Right atrium auricular region (tissue), 2 donors: ENCODE measurements around the gene APMAP. TPM values are rescaled to one million over a fixed set of nuclear protein-coding genes. Genes with fewer than 3 reads are reported as not detected.
A peak's percentile ranks its signal among the peaks of the same experiment; 100 is the strongest.

Experiments
- DNase-seq: peaks from one replicate; pipeline ENCODE4 v3.0.0-alpha.2; 2019; ENCODE audit warnings: low spot score
- H3K27ac ChIP-seq, 2 donors: fragments of 200-600 bp; sonication (generic); 1 replicate in 1 of 2; 2 replicates in 1 of 2; pipeline ENCODE4 v1.5.1; 2016 to 2019
- H3K27me3 ChIP-seq, 2 donors: fragments of 200-600 bp; sonication (generic); one replicate each; pipeline versions ENCODE4 v1.5.1 to v1.6.0; 2017 to 2019
- H3K36me3 ChIP-seq: fragments of 200-600 bp; sonication (generic); one replicate; pipeline ENCODE4 v1.5.1; 2016
- H3K4me1 ChIP-seq, 2 donors: fragments of 200-600 bp; sonication (generic); one replicate each; pipeline versions ENCODE4 v1.5.1 to v1.6.0; 2017 to 2019
- H3K4me3 ChIP-seq, 2 donors: fragments of 200-600 bp; sonication (generic); 1 replicate in 1 of 2; 2 replicates in 1 of 2; pipeline ENCODE4 v1.5.1; 2017 to 2019; ENCODE audit warnings: mild to moderate bottlenecking in 1 of 2, moderate library complexity in 1 of 2
- H3K9me3 ChIP-seq, 2 donors: fragments of 200-600 bp; sonication (generic); one replicate each; pipeline ENCODE4 v1.5.1; 2019
- CTCF ChIP-seq, 2 donors: fragments of 200-600 bp; sonication (generic); IDR thresholded peaks; one replicate each; pipeline ENCODE4 v1.5.1; 2019; ENCODE audit warnings: antibody characterized with exemption in 2 of 2
- total RNA-seq, 2 donors: library from RNA; depleted of rRNA; stranded (reverse); fragments of >200 nt; gene quantifications; one replicate each; pipeline ENCODE4 v1.1.0, GENCODE V29; 2016

Gene APMAP
- total RNA-seq, result 10 to 100 TPM; 30.3 to 30.5 TPM

- no peaks in the 10 kb centered on the region for H3K27me3 ChIP-seq
- peaks cover 0 to 38% of the 10 kb centered on the region in 2 donors for H3K4me1 ChIP-seq
- peak within 1 kb of the TSS; percentile 74 to 83 for H3K4me3 ChIP-seq
- H3K27ac ChIP-seq, result peak within 1 kb of the TSS; percentile 95 to 97
- no peaks in the 10 kb centered on the region for H3K36me3 ChIP-seq
- peak in 1 of 2 donors; percentile 8 for TF ChIP-seq CTCF (IDR thresholded peaks at IDR 0.05)
- H3K9me3 ChIP-seq, result no peaks in the 10 kb centered on the region
- peak; percentile 95 for DNase-seq
Measured at GRCh38 chr20:24992487-24993205, at the start of gene APMAP. APMAP (minus strand) TSS chr20:24992751; CDS start chr20:24992688, 63 bp downstream.

- Histone ChIP-seq H3K4me1 (peaks cover 0 to 98% of the 10 kb centered on the region in 2 donors), H3K36me3 (peaks cover 12% of the 10 kb centered on the region), H3K27me3 (no peaks in the 10 kb centered on the region), H3K4me3 (no peak overlapping the region), H3K9me3 (no peaks in the 10 kb centered on the region), H3K27ac (peak overlapping the region; percentile 94 to 96)
- no peak for TF ChIP-seq CTCF (IDR thresholded peaks at IDR 0.05)
- no peak for DNase-seq
Measured at GRCh38 chr20:25041813-25042530, 49.4 kb upstream of the APMAP start.

DNA sequence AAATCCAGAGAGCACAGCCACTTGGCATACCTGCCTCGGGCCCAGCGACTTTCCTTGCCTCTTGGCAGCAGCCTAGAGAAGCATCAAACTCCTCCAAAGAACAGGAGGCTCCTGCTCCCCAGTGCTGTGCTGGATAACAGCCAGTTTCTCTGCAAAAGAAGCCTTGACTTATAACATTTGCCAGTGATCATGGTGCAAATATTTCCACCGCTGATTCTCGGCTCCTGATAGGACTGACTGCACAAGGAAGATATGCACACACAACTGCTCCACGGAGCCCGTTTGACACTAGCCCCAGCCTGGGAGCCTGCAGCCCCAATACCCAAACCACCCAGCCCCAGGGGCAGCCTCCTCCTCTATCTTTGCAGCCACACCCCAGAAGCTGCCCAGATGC lies 47.9 kb upstream of the APMAP start:
- DNase-seq, result peak; percentile 70
- Histone ChIP-seq H3K9me3 (no peaks in the 10 kb centered on the region), H3K27me3 (no peaks in the 10 kb centered on the region), H3K27ac (peak overlapping the region; percentile 94 to 96), H3K4me1 (peaks cover 0 to 99% of the 10 kb centered on the region in 2 donors), H3K36me3 (no peaks in the 10 kb centered on the region), H3K4me3 (no peak overlapping the region)
- TF ChIP-seq CTCF (IDR thresholded peaks at IDR 0.05), result no peak

- Histone ChIP-seq H3K4me1 (peaks cover 0 to 98% of the 10 kb centered on the region in 2 donors), H3K4me3 (no peak overlapping the region), H3K36me3 (no peaks in the 10 kb centered on the region), H3K27ac (peak overlapping the region; percentile 94 to 96), H3K9me3 (no peaks in the 10 kb centered on the region), H3K27me3 (no peaks in the 10 kb centered on the region)
- DNase-seq, result peak; percentile 91
- TF ChIP-seq CTCF (IDR thresholded peaks at IDR 0.05), result no peak
Measured at GRCh38 chr20:25039697-25040437, 47.3 kb upstream of the APMAP start.

GRCh38 chr20:25038591-25039015 lies 46.1 kb upstream of the APMAP start:
- Histone ChIP-seq H3K27ac (peak overlapping the region; percentile 94 to 96), H3K27me3 (no peaks in the 10 kb centered on the region), H3K36me3 (no peaks in the 10 kb centered on the region), H3K9me3 (no peaks in the 10 kb centered on the region), H3K4me3 (no peak overlapping the region), H3K4me1 (peaks cover 0 to 94% of the 10 kb centered on the region in 2 donors)
- no peak for TF ChIP-seq CTCF (IDR thresholded peaks at IDR 0.05)
- DNase-seq, result no peak
